Keratinocyte (primary cell): ENCODE data around the gene KRTAP10-4. TPM values are rescaled to one million over a fixed set of nuclear protein-coding genes. Genes with fewer than 3 reads are reported as not detected.

Experiments used
- DNase-seq: peaks from one replicate; pipeline ENCODE4 v3.0.0-alpha.2; 2011; ENCODE audit warnings: low read depth, missing footprints, low spot score
- FAIRE-seq: peaks from 2 replicates; lab custom pipeline; 2011; peaks lifted over from hg19 to GRCh38; lab: Jason Lieb, UNC
- H2AFZ ChIP-seq: 2 replicates; pipeline ENCODE4 v1.6.0; 2012; ENCODE audit warnings: low read length, control low read depth, inconsistent platforms; ENCODE audit not compliant: control insufficient read depth
- H3K27ac ChIP-seq: 2 replicates; pipeline ENCODE4 v1.5.1; 2011; ENCODE audit warnings: low read length; ENCODE audit not compliant: control insufficient read depth, insufficient read depth
- H3K27me3 ChIP-seq: 3 replicates; pipeline ENCODE4 v1.6.0; 2011; ENCODE audit warnings: low read length; ENCODE audit not compliant: control insufficient read depth, insufficient read depth; ENCODE audit errors: extremely low read depth
- H3K36me3 ChIP-seq, 2 experiments: 2 replicates in 1 of 2; 3 replicates in 1 of 2; pipeline ENCODE4 v1.5.1; 2011; ENCODE audit warnings: low read length in 2 of 2, mild to moderate bottlenecking in 1 of 2; ENCODE audit not compliant: control insufficient read depth in 2 of 2, insufficient read depth in 2 of 2; ENCODE audit errors: extremely low read depth in 1 of 2
- H3K4me1 ChIP-seq: 3 replicates; pipeline ENCODE4 v1.5.1; 2011; ENCODE audit warnings: low read length; ENCODE audit not compliant: control insufficient read depth, insufficient read depth; ENCODE audit errors: extremely low read depth
- H3K4me2 ChIP-seq: 3 replicates; pipeline ENCODE4 v1.6.0; 2011; ENCODE audit warnings: low read depth, low read length; ENCODE audit not compliant: control insufficient read depth, insufficient read depth; ENCODE audit errors: extremely low read depth
- H3K4me3 ChIP-seq, 3 experiments: fragments of 200-600 bp in 1 of 3; sonication (generic) in 1 of 3; 2 replicates in 2 of 3; 3 replicates in 1 of 3; pipeline ENCODE4 v1.5.1; 2011 to 2016; ENCODE audit warnings: low read length in 3 of 3, mild to moderate bottlenecking in 3 of 3, control low read depth in 2 of 3, inconsistent platforms in 1 of 3, low read depth in 1 of 3, mixed read lengths in 1 of 3, mixed run types in 1 of 3, moderate library complexity in 1 of 3; ENCODE audit not compliant: control insufficient read depth in 2 of 3, insufficient read depth in 2 of 3; ENCODE audit errors: extremely low read depth in 1 of 3
- H3K79me2 ChIP-seq: 2 replicates; pipeline ENCODE4 v1.6.0; 2012; ENCODE audit warnings: low read length; ENCODE audit not compliant: control insufficient read depth, insufficient read depth
- H3K9ac ChIP-seq: 3 replicates; pipeline ENCODE4 v1.6.0; 2011; ENCODE audit warnings: low read length; ENCODE audit not compliant: control insufficient read depth, insufficient read depth; ENCODE audit errors: extremely low read depth
- H3K9me1 ChIP-seq: 3 replicates; pipeline ENCODE4 v1.6.0; 2011; ENCODE audit warnings: low read length; ENCODE audit not compliant: control insufficient read depth, insufficient read depth; ENCODE audit errors: extremely low read depth
- H3K9me3 ChIP-seq: 2 replicates; pipeline ENCODE4 v1.5.1; 2012; ENCODE audit warnings: low read depth, low read length; ENCODE audit not compliant: control insufficient read depth
- H4K20me1 ChIP-seq: 3 replicates; pipeline ENCODE4 v1.6.0; 2011; ENCODE audit warnings: low read length; ENCODE audit not compliant: control insufficient read depth, insufficient read depth; ENCODE audit errors: extremely low read depth
- EZH2 ChIP-seq: IDR thresholded peaks from one replicate; pipeline ENCODE4 v1.6.1; 2012; ENCODE audit warnings: inconsistent platforms, mild to moderate bottlenecking, low read length, moderate library complexity
- dilution Hi-C: fragments of 300-500 bp; cut with MboI; formaldehyde crosslinking; loops from one replicate; pipeline ENCODE4 v1.7.0; 2020; ENCODE audit warnings: low sequenced_read_pairs; ENCODE audit not compliant: extremely low pct_ligation_motif_present
- polyA plus RNA-seq, 5 experiments: library from polyadenylated mRNA; depleted of rRNA in 3 of 5; stranded (reverse) in 3 of 5; stranded (forward) in 1 of 5; unstranded in 1 of 5; fragments of >200 nt; gene quantifications; 1 replicate in 1 of 5; 2 replicates in 3 of 5; 3 replicates in 1 of 5; pipeline versions ENCODE4 v1.2.1 to v1.2.3, GENCODE V29; 2011 to 2012; ENCODE audit warnings: missing spikeins in 2 of 5, low read depth in 1 of 5, low replicate concordance in 1 of 5
- TF ChIP-seq, protein P1 (sequence below), 3 experiments: IDR thresholded peaks in 1 of 3; conservative IDR thresholded peaks in 1 of 3; optimal IDR thresholded peaks in 1 of 3; 2 replicates in 2 of 3; 3 replicates in 1 of 3; pipeline versions ENCODE3 to v1.5.1; 2011; ENCODE audit warnings: low read length in 3 of 3, mild to moderate bottlenecking in 3 of 3, moderate library complexity in 2 of 3, control low read depth in 1 of 3, inconsistent platforms in 1 of 3; ENCODE audit not compliant: insufficient read depth in 2 of 3; ENCODE audit errors: extremely low read depth in 1 of 3

The KRTAP10-4 gene
- polyA plus RNA-seq, 1 donor (not counting 4 experiments of a cell fraction or from before 2014, with no cell fraction given) = not detected

DNA sequence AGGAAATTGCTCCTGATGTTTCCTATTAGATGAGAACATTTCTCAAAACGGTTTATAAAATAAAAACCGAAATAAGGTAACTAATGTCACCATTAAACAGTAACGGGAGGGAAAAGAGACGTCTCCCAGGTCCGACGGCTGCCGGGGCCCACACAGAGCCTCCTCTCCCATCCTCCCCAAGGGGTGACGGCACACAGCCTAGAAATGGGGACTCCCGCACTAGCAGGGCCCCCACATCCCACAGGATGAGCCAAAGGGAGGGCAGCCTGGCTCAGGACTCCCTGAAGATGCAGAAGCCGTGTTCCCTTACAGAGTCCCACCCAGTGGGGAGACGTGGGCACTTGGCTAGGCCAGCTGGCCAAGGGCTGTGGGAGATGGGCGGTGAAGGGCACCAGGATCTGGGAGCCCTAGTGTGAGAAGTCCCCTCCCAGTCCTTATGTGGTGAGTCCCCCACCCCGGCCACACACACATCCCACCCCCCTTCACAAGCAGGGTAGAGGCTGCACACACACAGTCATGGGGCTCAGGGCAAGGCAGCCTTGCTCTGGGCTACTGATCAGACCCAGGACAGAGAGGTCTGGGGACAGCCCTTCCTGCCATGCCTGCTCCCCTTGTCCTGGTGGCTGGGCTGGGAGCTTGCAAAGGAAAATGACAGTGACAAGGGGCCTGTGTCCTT, 18.2 kb upstream of the KRTAP10-4 start:
- Histone ChIP-seq H3K9me1 (no peaks in the 10 kb centered on the region), H3K79me2 (no peaks in the 10 kb centered on the region), H3K9me3 (no peaks in the 10 kb centered on the region), H3K4me1 (peaks cover 6% of the 10 kb centered on the region), H2AFZ (no peak overlapping the region), H3K9ac (no peak overlapping the region), H3K27me3 (peaks cover 7% of the 10 kb centered on the region), H4K20me1 (no peaks in the 10 kb centered on the region), H3K4me3 (no peak overlapping the region), H3K4me2 (no peak overlapping the region), H3K36me3 (no peaks in the 10 kb centered on the region), H3K27ac (no peak overlapping the region)
- FAIRE-seq = no peak
- DNase-seq = no peak
- dilution Hi-C loops = no loop called here
- TF ChIP-seq, protein P1, sequence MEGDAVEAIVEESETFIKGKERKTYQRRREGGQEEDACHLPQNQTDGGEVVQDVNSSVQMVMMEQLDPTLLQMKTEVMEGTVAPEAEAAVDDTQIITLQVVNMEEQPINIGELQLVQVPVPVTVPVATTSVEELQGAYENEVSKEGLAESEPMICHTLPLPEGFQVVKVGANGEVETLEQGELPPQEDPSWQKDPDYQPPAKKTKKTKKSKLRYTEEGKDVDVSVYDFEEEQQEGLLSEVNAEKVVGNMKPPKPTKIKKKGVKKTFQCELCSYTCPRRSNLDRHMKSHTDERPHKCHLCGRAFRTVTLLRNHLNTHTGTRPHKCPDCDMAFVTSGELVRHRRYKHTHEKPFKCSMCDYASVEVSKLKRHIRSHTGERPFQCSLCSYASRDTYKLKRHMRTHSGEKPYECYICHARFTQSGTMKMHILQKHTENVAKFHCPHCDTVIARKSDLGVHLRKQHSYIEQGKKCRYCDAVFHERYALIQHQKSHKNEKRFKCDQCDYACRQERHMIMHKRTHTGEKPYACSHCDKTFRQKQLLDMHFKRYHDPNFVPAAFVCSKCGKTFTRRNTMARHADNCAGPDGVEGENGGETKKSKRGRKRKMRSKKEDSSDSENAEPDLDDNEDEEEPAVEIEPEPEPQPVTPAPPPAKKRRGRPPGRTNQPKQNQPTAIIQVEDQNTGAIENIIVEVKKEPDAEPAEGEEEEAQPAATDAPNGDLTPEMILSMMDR (optimal IDR thresholded peaks at IDR 0.05 in 1 of 3, IDR thresholded peaks at IDR 0.05 in 1 of 3, conservative IDR thresholded peaks at IDR 0.05 in 1 of 3; ENCODE audit: extremely low read depth in 1 of 3, insufficient read depth in 2 of 3, low read length in 3 of 3) = no peak
- no peak for TF ChIP-seq EZH2

DNA sequence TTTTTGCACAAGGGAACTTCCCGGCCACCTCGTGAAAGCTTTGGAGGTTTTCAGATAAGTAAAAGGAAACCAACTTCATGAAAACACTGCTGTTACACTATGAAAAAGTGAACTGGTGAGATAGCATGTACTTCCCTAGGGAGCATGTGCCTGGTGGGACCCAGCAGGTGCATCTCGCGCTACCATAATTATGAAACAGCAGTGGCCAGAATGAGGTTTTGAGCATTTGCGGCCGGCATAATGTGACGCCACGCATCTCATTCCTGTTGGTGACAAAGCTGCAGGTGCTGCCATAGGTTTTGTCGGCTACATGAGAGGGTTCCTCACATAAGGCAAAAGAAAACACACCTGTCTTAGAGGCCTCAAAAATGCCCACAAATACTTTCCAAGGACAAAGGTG, 16.6 kb upstream of the KRTAP10-4 start:
- Histone ChIP-seq H3K4me2 (no peak overlapping the region), H3K9me3 (no peaks in the 10 kb centered on the region), H3K9ac (no peak overlapping the region), H3K27me3 (peaks cover 7% of the 10 kb centered on the region), H3K4me1 (no peaks in the 10 kb centered on the region), H2AFZ (no peak overlapping the region), H3K9me1 (no peaks in the 10 kb centered on the region), H3K27ac (no peak overlapping the region), H3K36me3 (no peaks in the 10 kb centered on the region), H3K4me3 (no peak overlapping the region), H3K79me2 (no peaks in the 10 kb centered on the region), H4K20me1 (no peaks in the 10 kb centered on the region)
- no peak for TF ChIP-seq EZH2
- TF ChIP-seq, protein P1 (optimal IDR thresholded peaks at IDR 0.05 in 1 of 3, IDR thresholded peaks at IDR 0.05 in 1 of 3, conservative IDR thresholded peaks at IDR 0.05 in 1 of 3; ENCODE audit: extremely low read depth in 1 of 3, insufficient read depth in 2 of 3, low read length in 3 of 3) = no peak
- dilution Hi-C loops = no loop called here
- no peak for DNase-seq
- no peak for FAIRE-seq
